ENCODE results near the gene FMO2. TPM values are rescaled to one million over a fixed set of nuclear protein-coding genes. Genes with fewer than 3 reads are reported as not detected.

FMO2 gene
- total and polyA plus RNA-seq, 4 donors: 5.2 to 165 (median 61.5) TPM

- Histone ChIP-seq H3K9ac (ENCODE audit: insufficient read depth in 1 of 2, low read length in 2 of 2) (peak overlapping the region in 1 of 2 donors; percentile 14), H3K4me3 (no peak overlapping the region), H3K9me3 (ENCODE audit: control insufficient read depth in 4 of 4, insufficient read depth in 3 of 4, low read length in 3 of 4) (no peaks in the 10 kb centered on the region), H3K27me3 (ENCODE audit: control insufficient read depth in 3 of 3, insufficient read depth in 3 of 3, low read length in 2 of 3) (no peaks in the 10 kb centered on the region), H3K27ac (ENCODE audit: low read depth in 1 of 2, low read length in 1 of 2) (no peak overlapping the region), H3K36me3 (ENCODE audit: control insufficient read depth in 4 of 4, insufficient read depth in 4 of 4, low read length in 4 of 4) (no peaks in the 10 kb centered on the region), H3K4me1 (ENCODE audit: control insufficient read depth in 5 of 5, insufficient read depth in 5 of 5, low read length in 5 of 5) (peaks cover 0 to 27% (median 8%) of the 10 kb centered on the region in 5 donors)
- no peak for ATAC-seq (ENCODE audit: insufficient read depth, low FRiP score)
- peak in 1 of 3 donors; percentile 30 for DNase-seq
- TF ChIP-seq CTCF (IDR thresholded peaks at IDR 0.05; ENCODE audit: control extremely low read depth, extremely low read depth): no peak
- 63 to 73% methylated on average over 8 of the region's 8 CpGs for WGBS, 2 donors
Observed at GRCh38 chr1:171256940-171257606, 72.0 kb downstream of the FMO2 start.

- DNase-seq (peak; percentile 44 to 70 (median 59)), ATAC-seq (ENCODE audit: insufficient read depth, low FRiP score) (no peak)
- no peaks in the 10 kb centered on the region for H3K36me3 ChIP-seq (ENCODE audit: control insufficient read depth in 4 of 4, insufficient read depth in 4 of 4, low read length in 4 of 4)
- H3K27me3 ChIP-seq (ENCODE audit: control insufficient read depth in 3 of 3, insufficient read depth in 3 of 3, low read length in 2 of 3): no peaks in the 10 kb centered on the region
- no peak overlapping the region for H3K4me3 ChIP-seq
- peak overlapping the region in 1 of 2 donors; percentile 14 for H3K9ac ChIP-seq (ENCODE audit: insufficient read depth in 1 of 2, low read length in 2 of 2)
- peaks cover 0 to 27% (median 8%) of the 10 kb centered on the region in 5 donors for H3K4me1 ChIP-seq (ENCODE audit: control insufficient read depth in 5 of 5, insufficient read depth in 5 of 5, low read length in 5 of 5)
- H3K9me3 ChIP-seq (ENCODE audit: control insufficient read depth in 4 of 4, insufficient read depth in 3 of 4, low read length in 3 of 4): no peaks in the 10 kb centered on the region
- no peak for TF ChIP-seq CTCF (IDR thresholded peaks at IDR 0.05; ENCODE audit: control extremely low read depth, extremely low read depth)
- WGBS, 2 donors: 71 to 79% methylated on average over 5 of the region's 5 CpGs
- H3K27ac ChIP-seq (ENCODE audit: low read depth in 1 of 2, low read length in 1 of 2): peak overlapping the region in 1 of 2 donors; percentile 2
Observed at GRCh38 chr1:171257607-171258076, 72.5 kb downstream of the FMO2 start.

GRCh38 chr1:171258429-171258828, 73.3 kb downstream of the FMO2 start:
- Histone ChIP-seq H3K4me1 (ENCODE audit: control insufficient read depth in 5 of 5, insufficient read depth in 5 of 5, low read length in 5 of 5) (peaks cover 0 to 28% (median 8%) of the 10 kb centered on the region in 5 donors), H3K4me3 (no peak overlapping the region), H3K9me3 (ENCODE audit: control insufficient read depth in 4 of 4, insufficient read depth in 3 of 4, low read length in 3 of 4) (no peaks in the 10 kb centered on the region), H3K9ac (ENCODE audit: insufficient read depth in 1 of 2, low read length in 2 of 2) (peak overlapping the region; percentile 14 to 20), H3K27ac (ENCODE audit: low read depth in 1 of 2, low read length in 1 of 2) (no peak overlapping the region), H3K27me3 (ENCODE audit: control insufficient read depth in 3 of 3, insufficient read depth in 3 of 3, low read length in 2 of 3) (no peaks in the 10 kb centered on the region), H3K36me3 (ENCODE audit: control insufficient read depth in 4 of 4, insufficient read depth in 4 of 4, low read length in 4 of 4) (no peaks in the 10 kb centered on the region)
- WGBS, 2 donors: 69 to 78% methylated on average over 3 of the region's 3 CpGs
- DNase-seq (no peak), ATAC-seq (ENCODE audit: insufficient read depth, low FRiP score) (no peak)
- TF ChIP-seq CTCF (IDR thresholded peaks at IDR 0.05; ENCODE audit: control extremely low read depth, extremely low read depth): no peak
